H1 (cell line): Measurements from ENCODE around the gene VAT1L. TPM values are rescaled to one million over a fixed set of nuclear protein-coding genes. Genes with fewer than 3 reads are reported as not detected.

Source experiments
- ATF3 ChIP-seq: IDR thresholded peaks from 2 replicates; pipeline ENCODE4 v1.6.1; 2011; ENCODE audit warnings: low read depth, mild to moderate bottlenecking, low read length; ENCODE audit not compliant: insufficient read depth
- TEAD4 ChIP-seq: IDR thresholded peaks from 2 replicates; pipeline ENCODE4 v1.6.1; 2012; ENCODE audit warnings: low read depth, low read length, inconsistent platforms, mixed read lengths
- polyA plus RNA-seq, 7 experiments: library from polyadenylated mRNA; depleted of rRNA in 3 of 7; stranded (reverse) in 5 of 7; unstranded in 2 of 7; fragments of >200 nt in 5 of 7; fragments of 200-250 nt in 2 of 7; gene quantifications; 1 replicate in 5 of 7; 2 replicates in 1 of 7; 4 replicates in 1 of 7; pipeline versions ENCODE4 v1.2.1 to v1.2.3, GENCODE V29; 2011 to 2013; ENCODE audit warnings: missing spikeins in 2 of 7, mixed read lengths in 2 of 7
- total RNA-seq: library from RNA; stranded (reverse); fragmentation: NEBNext Ultra II Directional; extraction: Animal tissue kit (Norgen Biotek cat#: 25700); gene quantifications from 2 replicates; pipeline ENCODE4 v1.2.1, GENCODE V29; 2021

VAT1L gene
- total and polyA plus RNA-seq, 2 of the 8 experiments (the other 6 are each of a cell fraction or from before 2014, with no cell fraction given) = 46.3 to 48.2 TPM

GRCh38 chr16:77738706-77739558 is 49.4 kb upstream of the VAT1L start (continued):
- TF ChIP-seq ATF3 (no peak), TEAD4 (no peak)
- TF ChIP-seq, all 59 proteins: peak for 0
